ENCODE data around the gene IER2.
A peak's percentile ranks its signal among the peaks of the same experiment; 100 is the strongest.

GRCh38 chr19:13154911-13155471 lies 4.8 kb downstream of the IER2 start:
- peak; percentile 33; the same call in 1 of the 2 replicates for TF ChIP-seq CTCF (conservative IDR thresholded peaks at IDR 0.05; ENCODE audit: low read depth, low read length)
- no peak for TF ChIP-seq EZH2 (IDR thresholded peaks at IDR 0.05; ENCODE audit: borderline replicate concordance, low read depth, low read length, poor library complexity, severe bottlenecking)
